Fibroblast of lung (primary cell): ENCODE measurements around the gene ERRFI1. TPM values are rescaled to one million over a fixed set of nuclear protein-coding genes. Genes with fewer than 3 reads are reported as not detected.
"Not testable (repeated sequence)": the region's sequence is repeated elsewhere in the genome, so short reads cannot be mapped to it uniquely, and the experiment has no call there.

Experiments
- DNase-seq, 2 donors: peaks; one replicate each; pipeline versions ENCODE4 v3.0.0 to v3.0.0-alpha.2; 2010; ENCODE audit warnings: low read depth in 2 of 2
- H2AFZ ChIP-seq: 2 replicates; pipeline ENCODE4 v1.5.1; 2012; ENCODE audit warnings: low read length, control low read depth, inconsistent platforms
- H3K27ac ChIP-seq: 2 replicates; pipeline ENCODE4 v1.5.1; 2011; ENCODE audit warnings: low read length, control low read depth; ENCODE audit not compliant: insufficient read depth
- H3K27me3 ChIP-seq: 2 replicates; pipeline ENCODE4 v1.5.1; 2011; ENCODE audit warnings: mild to moderate bottlenecking, low read length; ENCODE audit not compliant: control insufficient read depth, insufficient read depth
- H3K36me3 ChIP-seq: 2 replicates; pipeline ENCODE4 v1.5.1; 2011; ENCODE audit warnings: low read length; ENCODE audit not compliant: control insufficient read depth, insufficient read depth
- H3K4me1 ChIP-seq: 2 replicates; pipeline ENCODE4 v1.5.1; 2011; ENCODE audit warnings: low read length; ENCODE audit not compliant: control insufficient read depth, insufficient read depth; ENCODE audit errors: extremely low read depth
- H3K4me2 ChIP-seq: 2 replicates; pipeline ENCODE4 v1.5.1; 2011; ENCODE audit warnings: low read length, control low read depth; ENCODE audit not compliant: insufficient read depth; ENCODE audit errors: extremely low read depth
- H3K4me3 ChIP-seq, 4 experiments: fragments of 200-600 bp in 1 of 4; sonication (generic) in 1 of 4; replicated peaks in 1 of 4; 2 replicates each; pipeline ENCODE4 v1.5.1; 2011 to 2016; ENCODE audit warnings: low read length in 4 of 4, low read depth in 3 of 4, mild to moderate bottlenecking in 3 of 4, control low read depth in 2 of 4, inconsistent platforms in 1 of 4, mixed read lengths in 1 of 4; ENCODE audit not compliant: insufficient read depth in 1 of 4; ENCODE audit errors: control extremely low read depth in 1 of 4
- H3K79me2 ChIP-seq: 2 replicates; pipeline ENCODE4 v1.5.1; 2012; ENCODE audit warnings: mild to moderate bottlenecking, low read length, inconsistent platforms; ENCODE audit not compliant: control insufficient read depth, insufficient read depth
- H3K9ac ChIP-seq: 2 replicates; pipeline ENCODE4 v1.5.1; 2011; ENCODE audit warnings: mild to moderate bottlenecking, low read length, control low read depth; ENCODE audit not compliant: insufficient read depth
- H3K9me3 ChIP-seq: 2 replicates; pipeline ENCODE4 v1.5.1; 2012; ENCODE audit warnings: low read depth, low read length; ENCODE audit not compliant: control insufficient read depth, insufficient read depth
- H4K20me1 ChIP-seq: 2 replicates; pipeline ENCODE4 v1.5.1; 2011; ENCODE audit warnings: low read length; ENCODE audit not compliant: control insufficient read depth, insufficient read depth; ENCODE audit errors: extremely low read depth
- CTCF ChIP-seq, 2 donors: IDR thresholded peaks in 1 of 2; conservative IDR thresholded peaks in 1 of 2; 1 replicate in 1 of 2; 2 replicates in 1 of 2; pipeline ENCODE4 v1.5.1; 2011 to 2012; ENCODE audit warnings: low read length in 2 of 2, control low read depth in 1 of 2, inconsistent platforms in 1 of 2, low read depth in 1 of 2, mild to moderate bottlenecking in 1 of 2
- EZH2 ChIP-seq: IDR thresholded peaks from 2 replicates; pipeline ENCODE4 v1.5.1; 2012; ENCODE audit warnings: low read length, control low read depth, mild to moderate bottlenecking; ENCODE audit errors: missing control alignments
- polyA plus RNA-seq, 2 donors: library from polyadenylated mRNA; depleted of rRNA in 1 of 2; stranded (reverse) in 1 of 2; unstranded in 1 of 2; fragments of >200 nt; gene quantifications; 2 replicates each; pipeline ENCODE4 v1.2.1, GENCODE V29; 2011 to 2012; ENCODE audit warnings: missing spikeins in 1 of 2
- total RNA-seq: library from RNA; depleted of rRNA; stranded (reverse); fragments of >200 nt; gene quantifications from 2 replicates; pipeline ENCODE4 v1.2.1, GENCODE V29; 2014

The ERRFI1 gene
- total and polyA plus RNA-seq, 2 donors (not counting 1 experiment from before 2014, with no cell fraction given) = 46.2 to 105 TPM

DNA sequence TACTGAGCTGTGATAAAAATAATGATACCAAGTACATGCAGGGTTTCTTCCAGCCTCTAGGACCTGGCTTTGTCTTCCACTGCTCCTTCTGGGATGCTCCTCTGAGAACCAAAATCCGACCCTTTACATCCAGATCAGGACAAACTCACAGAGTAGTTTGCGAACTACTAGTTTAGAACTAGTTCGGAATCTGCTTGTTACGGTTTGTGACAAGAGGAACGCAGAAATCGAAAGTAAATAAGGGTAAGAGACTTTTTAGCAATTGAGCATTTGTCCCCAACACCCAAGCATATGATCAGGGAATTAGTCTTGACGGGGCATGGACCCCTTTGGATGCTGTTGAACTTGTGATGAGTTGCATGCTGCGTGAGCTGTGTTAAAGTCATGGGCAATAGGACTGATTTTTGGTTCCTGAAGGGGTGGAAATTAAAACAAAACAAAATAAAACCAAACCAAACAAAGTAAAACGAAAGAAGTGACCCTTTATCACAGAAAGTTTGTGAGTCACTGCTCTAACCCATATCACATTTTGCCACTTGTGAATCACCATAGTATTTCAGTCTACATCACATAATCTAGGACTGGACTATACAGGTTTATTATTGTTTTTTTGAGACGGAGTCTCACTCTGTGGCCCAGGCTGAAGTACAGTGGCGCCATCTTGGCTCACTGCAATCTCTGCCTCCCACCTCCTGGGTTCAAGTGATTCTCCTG, 35.7 kb upstream of the ERRFI1 start:
- peak; percentile 49 to 79 for DNase-seq
- H3K27me3 ChIP-seq = no peaks in the 10 kb centered on the region
- H3K27ac ChIP-seq = peak overlapping the region; percentile 78
- no peak overlapping the region for H3K9ac ChIP-seq
- H3K79me2 ChIP-seq = no peaks in the 10 kb centered on the region
- no peak overlapping the region for H2AFZ ChIP-seq
- H4K20me1 ChIP-seq = no peaks in the 10 kb centered on the region
- peak overlapping the region; percentile 7 for H3K4me2 ChIP-seq
- H3K4me1 ChIP-seq = peaks cover 13% of the 10 kb centered on the region
- no peak for TF ChIP-seq EZH2
- no peak for TF ChIP-seq CTCF (conservative IDR thresholded peaks at IDR 0.05 in 1 of 2, IDR thresholded peaks at IDR 0.05 in 1 of 2; ENCODE audit: low read depth in 1 of 2, low read length in 2 of 2)
- H3K36me3 ChIP-seq = no peaks in the 10 kb centered on the region
- H3K4me3 ChIP-seq = no peak overlapping the region
- H3K9me3 ChIP-seq = no peaks in the 10 kb centered on the region

- Histone ChIP-seq H4K20me1 (no peaks in the 10 kb centered on the region), H3K36me3 (no peaks in the 10 kb centered on the region), H2AFZ (no peak overlapping the region), H3K4me2 (no peak overlapping the region), H3K4me3 (no peak overlapping the region), H3K9me3 (no peaks in the 10 kb centered on the region), H3K9ac (no peak overlapping the region), H3K27me3 (no peaks in the 10 kb centered on the region), H3K27ac (peak overlapping the region; percentile 78), H3K79me2 (no peaks in the 10 kb centered on the region), H3K4me1 (peaks cover 13% of the 10 kb centered on the region)
- DNase-seq = peak; percentile 96 to 99
- TF ChIP-seq EZH2 = no peak
- no peak for TF ChIP-seq CTCF (conservative IDR thresholded peaks at IDR 0.05 in 1 of 2, IDR thresholded peaks at IDR 0.05 in 1 of 2; ENCODE audit: low read depth in 1 of 2, low read length in 2 of 2)
These were observed 35.1 kb upstream of the ERRFI1 start for GRCh38 chr1:8061210-8061609.

GRCh38 chr1:8059161-8059622, 33.1 kb upstream of the ERRFI1 start:
- H3K9me3 ChIP-seq = no peaks in the 10 kb centered on the region
- peak; percentile 82 to 94 for DNase-seq
- H3K27me3 ChIP-seq = no peaks in the 10 kb centered on the region
- no peak overlapping the region for H3K4me3 ChIP-seq
- peak overlapping the region; percentile 41 for H3K27ac ChIP-seq
- no peaks in the 10 kb centered on the region for H4K20me1 ChIP-seq
- H3K36me3 ChIP-seq = no peaks in the 10 kb centered on the region
- no peak overlapping the region for H2AFZ ChIP-seq
- TF ChIP-seq EZH2 (no peak), CTCF (conservative IDR thresholded peaks at IDR 0.05 in 1 of 2, IDR thresholded peaks at IDR 0.05 in 1 of 2; ENCODE audit: low read depth in 1 of 2, low read length in 2 of 2) (no peak)
- H3K4me1 ChIP-seq = peaks cover 13% of the 10 kb centered on the region
- H3K79me2 ChIP-seq = no peaks in the 10 kb centered on the region
- no peak overlapping the region for H3K4me2 ChIP-seq
- no peak overlapping the region for H3K9ac ChIP-seq

DNA sequence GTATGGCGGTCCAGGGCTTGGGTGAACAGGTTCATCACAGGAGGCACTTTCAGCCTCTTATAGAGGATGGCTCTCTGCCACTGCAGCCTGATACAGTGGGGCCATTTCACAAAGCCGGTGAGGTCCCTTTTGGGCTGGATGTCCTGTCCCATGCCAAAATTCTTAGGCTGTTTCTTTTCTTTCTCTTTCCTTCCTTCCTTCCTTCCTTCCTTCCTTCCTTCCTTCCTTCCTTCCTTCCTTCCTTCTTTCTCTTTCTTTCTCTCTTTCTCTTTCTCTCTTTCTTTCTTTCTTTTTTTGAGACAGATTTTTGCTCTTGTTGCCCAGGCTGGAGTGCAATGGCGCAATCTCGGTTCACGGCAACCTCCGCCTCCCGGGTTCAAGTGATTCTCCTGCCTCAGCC, 31.7 kb upstream of the ERRFI1 start:
- not testable (repeated sequence) for H2AFZ ChIP-seq, H3K36me3 ChIP-seq, H3K9me3 ChIP-seq, H4K20me1 ChIP-seq, H3K79me2 ChIP-seq, DNase-seq, H3K9ac ChIP-seq, H3K27ac ChIP-seq, H3K4me3 ChIP-seq, H3K27me3 ChIP-seq, H3K4me2 ChIP-seq
- peaks cover 13% of the 10 kb centered on the region for H3K4me1 ChIP-seq
